Caco-2 (cell line): ENCODE results near the gene MACROD2. TPM values are rescaled to one million over a fixed set of nuclear protein-coding genes. Genes with fewer than 3 reads are reported as not detected.
A peak's percentile ranks its signal among the peaks of the same experiment; 100 is the strongest.

Source experiments
- BruUV-seq: library from RNA; stranded (reverse); fragments of 400-500 nt; replicated peaks from 2 replicates; lab custom pipeline; 2021; lab: Mats Ljungman, UMichigan
- CTCF ChIA-PET: fragments of 300-600 bp; sonication (Branson Sonifier 250); formaldehyde crosslinking; loops from one replicate; lab custom pipeline; 2022; ENCODE audit warnings: antibody characterized with exemption; lab: Charles Lee
- POLR2A ChIA-PET: fragments of 300-600 bp; sonication (Branson Sonifier 250); formaldehyde crosslinking; loops from one replicate; lab custom pipeline; 2022; ENCODE audit warnings: antibody characterized with exemption; lab: Charles Lee
- DNase-seq, 2 experiments: peaks; one replicate each; pipeline versions ENCODE4 v3.0.0 to v3.0.0-alpha.2; 2020 to 2022
- H3K27me3 ChIP-seq: replicated peaks from 2 replicates; pipeline ENCODE4 v1.6.0; 2011; ENCODE audit warnings: low read length; ENCODE audit not compliant: control insufficient read depth, insufficient read depth
- H3K36me3 ChIP-seq: 2 replicates; pipeline ENCODE4 v1.5.1; 2011; ENCODE audit warnings: low read length; ENCODE audit not compliant: control insufficient read depth, insufficient read depth
- H3K4me1 ChIP-seq: fragments of 250-450 bp; sonication (Bioruptor Pico); 2 replicates; pipeline ENCODE4 v1.5.1; 2020; ENCODE audit warnings: mild to moderate bottlenecking
- H3K4me3 ChIP-seq: 2 replicates; pipeline ENCODE4 v1.5.1; 2011; ENCODE audit warnings: low read depth, mild to moderate bottlenecking, control low read depth, low read length
- H3K9me3 ChIP-seq: fragments of 250-450 bp; sonication (Bioruptor Pico); 2 replicates; pipeline ENCODE4 v1.5.1; 2020; ENCODE audit warnings: mild to moderate bottlenecking, moderate library complexity
- H3K27ac Mint-ChIP-seq: one replicate; pipeline ENCODE4 v1.8.0; 2022; ENCODE audit warnings: mixed read lengths; ENCODE audit not compliant: unreplicated experiment
- H3K27me3 Mint-ChIP-seq: one replicate; pipeline ENCODE4 v1.8.0; 2022; ENCODE audit warnings: mixed read lengths; ENCODE audit not compliant: insufficient read depth, unreplicated experiment
- H3K36me3 Mint-ChIP-seq: one replicate; pipeline ENCODE4 v1.8.0; 2022; ENCODE audit warnings: mild to moderate bottlenecking, mixed read lengths; ENCODE audit not compliant: insufficient read depth, unreplicated experiment
- H3K4me1 Mint-ChIP-seq: one replicate; pipeline ENCODE4 v1.8.0; 2022; ENCODE audit warnings: low read depth, mixed read lengths; ENCODE audit not compliant: unreplicated experiment
- H3K4me3 Mint-ChIP-seq: one replicate; pipeline ENCODE4 v1.8.0; 2022; ENCODE audit warnings: mild to moderate bottlenecking, moderate library complexity, mixed read lengths; ENCODE audit not compliant: unreplicated experiment
- H3K9me3 Mint-ChIP-seq: one replicate; pipeline ENCODE4 v1.8.0; 2022; ENCODE audit warnings: mixed read lengths; ENCODE audit not compliant: unreplicated experiment
- CTCF ChIP-seq, 2 experiments: fragments of 200-600 bp in 1 of 2; IDR thresholded peaks; 1 replicate in 1 of 2; 2 replicates in 1 of 2; pipeline versions ENCODE4 v1.5.1 to v1.8.0; 2011 to 2022; ENCODE audit warnings: antibody characterized with exemption in 1 of 2, control low read depth in 1 of 2, inconsistent platforms in 1 of 2, low read depth in 1 of 2, low read length in 1 of 2, mild to moderate bottlenecking in 1 of 2, moderate library complexity in 1 of 2; ENCODE audit not compliant: insufficient read depth in 1 of 2, severe bottlenecking in 1 of 2, unreplicated experiment in 1 of 2
- intact Hi-C: fragments of 100-400 bp; cut with micrococcal nuclease; formaldehyde crosslinking; loops from one replicate; pipeline ENCODE4 v1.10.0; 2022; ENCODE audit not compliant: unreplicated experiment
- total RNA-seq: library from RNA; stranded (reverse); gene quantifications from 2 replicates; pipeline ENCODE4 v1.2.3, GENCODE V29; 2022

MACROD2 gene
- total RNA-seq, 1 experiment from 2014 or later = 6.4 TPM

- H3K9me3 ChIP-seq = no peaks in the 10 kb centered on the region; the same call in 1 of the 2 replicates
- no peaks in the 10 kb centered on the region for H3K27me3 ChIP-seq
- H3K4me1 ChIP-seq = no peaks in the 10 kb centered on the region
- Mint-ChIP-seq H3K9me3 (no peaks in the 10 kb centered on the region), H3K27me3 (no peaks in the 10 kb centered on the region), H3K4me1 (no peaks in the 10 kb centered on the region), H3K27ac (no peak overlapping the region), H3K36me3 (no peaks in the 10 kb centered on the region), H3K4me3 (no peak overlapping the region)
- no TSS peak for BruUV-seq
- CTCF ChIA-PET = no interaction called here
- peak in 1 of 2 experiments; percentile 25 for DNase-seq
- intact Hi-C loops = no loop called here
- peak in 1 of 2 experiments; percentile 21 for TF ChIP-seq CTCF (IDR thresholded peaks at IDR 0.05; ENCODE audit: insufficient read depth in 1 of 2, low read depth in 1 of 2, low read length in 1 of 2, severe bottlenecking in 1 of 2, unreplicated experiment in 1 of 2)
- H3K36me3 ChIP-seq = no peaks in the 10 kb centered on the region; the same call in 1 of the 2 replicates
- no peak overlapping the region for H3K4me3 ChIP-seq
- POLR2A ChIA-PET = no interaction called here
Measured at GRCh38 chr20:15759594-15759993, 1764.3 kb downstream of the MACROD2 start.

GRCh38 chr20:15760001-15760621, 1764.8 kb downstream of the MACROD2 start:
- no peaks in the 10 kb centered on the region for H3K27me3 Mint-ChIP-seq
- ChIA-PET POLR2A (no interaction called here), CTCF (no interaction called here)
- H3K4me1 Mint-ChIP-seq = no peaks in the 10 kb centered on the region
- intact Hi-C loops = no loop called here
- BruUV-seq = no TSS peak
- H3K36me3 Mint-ChIP-seq = no peaks in the 10 kb centered on the region
- no peak overlapping the region for H3K4me3 Mint-ChIP-seq
- Histone ChIP-seq H3K36me3 (no peaks in the 10 kb centered on the region; the same call in 1 of the 2 replicates), H3K4me3 (no peak overlapping the region), H3K9me3 (no peaks in the 10 kb centered on the region; the same call in 1 of the 2 replicates), H3K27me3 (no peaks in the 10 kb centered on the region), H3K4me1 (no peaks in the 10 kb centered on the region)
- no peak for TF ChIP-seq CTCF (IDR thresholded peaks at IDR 0.05; ENCODE audit: insufficient read depth in 1 of 2, low read depth in 1 of 2, low read length in 1 of 2, severe bottlenecking in 1 of 2, unreplicated experiment in 1 of 2)
- no peak overlapping the region for H3K27ac Mint-ChIP-seq
- no peaks in the 10 kb centered on the region for H3K9me3 Mint-ChIP-seq
- no peak for DNase-seq

- Histone ChIP-seq H3K27me3 (no peaks in the 10 kb centered on the region), H3K36me3 (no peaks in the 10 kb centered on the region; the same call in 1 of the 2 replicates), H3K4me3 (no peak overlapping the region), H3K9me3 (no peaks in the 10 kb centered on the region), H3K4me1 (no peaks in the 10 kb centered on the region)
- H3K9me3 Mint-ChIP-seq = no peaks in the 10 kb centered on the region
- no peak for TF ChIP-seq CTCF (IDR thresholded peaks at IDR 0.05; ENCODE audit: insufficient read depth in 1 of 2, low read depth in 1 of 2, low read length in 1 of 2, severe bottlenecking in 1 of 2, unreplicated experiment in 1 of 2)
- H3K27ac Mint-ChIP-seq = no peak overlapping the region
- no peaks in the 10 kb centered on the region for H3K27me3 Mint-ChIP-seq
- no peaks in the 10 kb centered on the region for H3K4me1 Mint-ChIP-seq
- no peaks in the 10 kb centered on the region for H3K36me3 Mint-ChIP-seq
- H3K4me3 Mint-ChIP-seq = no peak overlapping the region
- POLR2A ChIA-PET = no interaction called here
- BruUV-seq = no TSS peak
- CTCF ChIA-PET = no interaction called here
- intact Hi-C loops = no loop called here
- no peak for DNase-seq
Measured at GRCh38 chr20:15763366-15763765, 1768.0 kb downstream of the MACROD2 start.
